T-helper 2 cell treated with Interferon-gamma antibody and Interleukin-4, amounts not matched to agents 5 μg/mL and 100 μg/mL, for 36 hours (primary cell): Measurements from ENCODE around the gene IL3RA.
"Not testable (repeated sequence)": the region's sequence is repeated elsewhere in the genome, so short reads cannot be mapped to it uniquely, and the experiment has no call there.

Experiments used
- DNase-seq: peaks from one replicate; pipeline ENCODE4 v3.0.0; 2021; ENCODE audit warnings: low spot score
- H3K27ac Mint-ChIP-seq: one replicate; pipeline ENCODE4 v1.8.0; 2021; ENCODE audit warnings: mild to moderate bottlenecking, mixed read lengths
- H3K27me3 Mint-ChIP-seq: one replicate; pipeline ENCODE4 v1.8.0; 2021; ENCODE audit warnings: low read depth, mixed read lengths
- H3K36me3 Mint-ChIP-seq: one replicate; pipeline ENCODE4 v1.8.0; 2021; ENCODE audit warnings: low read depth, mixed read lengths
- H3K4me1 Mint-ChIP-seq: one replicate; pipeline ENCODE4 v1.8.0; 2021; ENCODE audit warnings: low read depth, mixed read lengths
- H3K4me3 Mint-ChIP-seq: one replicate; pipeline ENCODE4 v1.8.0; 2022; ENCODE audit warnings: mild to moderate bottlenecking, moderate library complexity, mixed read lengths
- H3K9me3 Mint-ChIP-seq: one replicate; pipeline ENCODE4 v1.8.0; 2021; ENCODE audit warnings: mixed read lengths

IL3RA gene

DNA sequence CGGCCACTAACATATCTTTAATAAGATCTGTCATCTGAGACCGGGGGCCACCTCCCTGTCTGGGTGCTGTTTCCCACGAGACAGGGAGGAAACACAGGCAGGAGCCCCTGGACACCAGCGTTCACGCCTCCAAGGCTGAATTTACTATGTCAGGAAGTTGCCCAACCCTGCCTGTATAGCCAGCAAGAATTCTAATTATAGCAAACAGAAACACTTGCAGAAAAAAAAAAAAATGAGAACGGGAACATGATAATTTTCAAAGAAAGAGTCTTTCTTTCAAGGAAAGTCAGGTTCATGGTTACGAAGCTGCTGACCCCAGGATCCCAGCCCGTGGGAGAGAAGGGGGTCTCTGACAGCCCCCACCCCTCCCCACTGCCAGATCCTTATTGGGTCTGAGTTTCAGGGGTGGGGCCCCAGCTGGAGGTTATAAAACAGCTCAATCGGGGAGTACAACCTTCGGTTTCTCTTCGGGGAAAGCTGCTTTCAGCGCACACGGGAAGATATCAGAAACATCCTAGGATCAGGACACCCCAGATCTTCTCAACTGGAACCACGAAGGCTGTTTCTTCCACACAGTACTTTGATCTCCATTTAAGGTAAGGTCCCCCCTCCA, at the start of gene IL3RA:
Gene IL3RA, plus strand, starts transcription at position 455 of the 613 bp plus-strand sequence. CDS start 4,981 bp downstream, outside the sequence.
- peaks cover 15% of the 10 kb centered on the region for H3K9me3 Mint-ChIP-seq

DNA sequence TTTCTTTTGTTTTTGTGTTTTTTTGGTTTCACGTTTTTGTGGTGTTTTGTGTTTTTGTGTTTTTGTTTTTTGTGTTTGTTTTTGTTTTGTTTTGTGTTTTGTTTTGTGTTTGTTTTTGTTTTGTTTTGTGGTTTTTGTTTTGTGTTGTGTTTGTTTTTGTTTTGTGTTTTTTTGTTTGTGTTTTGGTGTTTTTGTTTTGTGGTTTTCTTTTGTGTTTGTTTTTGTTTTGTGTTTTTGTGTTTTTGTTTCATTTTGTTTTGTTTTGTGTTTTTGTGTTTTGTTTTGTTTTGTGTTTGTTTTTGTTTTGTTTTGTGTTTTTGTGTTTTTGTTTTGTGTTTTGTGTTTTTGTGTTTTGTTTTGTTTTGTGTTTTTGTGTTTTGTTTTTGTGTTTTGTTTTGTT, 47.0 kb upstream of the IL3RA start:
- Mint-ChIP-seq H3K4me3 (no peak overlapping the region), H3K9me3 (peaks cover 11% of the 10 kb centered on the region), H3K4me1 (peaks cover 1% of the 10 kb centered on the region), H3K27ac (peak overlapping the region; percentile 1), H3K36me3 (peaks cover 4% of the 10 kb centered on the region), H3K27me3 (peaks cover 13% of the 10 kb centered on the region)
- no peak for DNase-seq

More for the DNA sequence above, at the start of gene IL3RA:
- Mint-ChIP-seq H3K4me3 (peak within 1 kb of the TSS; percentile 94), H3K27ac (peak within 1 kb of the TSS; percentile 94), H3K27me3 (no peaks in the 10 kb centered on the region), H3K36me3 (peaks cover 48% of the 10 kb centered on the region), H3K4me1 (peaks cover 25% of the 10 kb centered on the region)
- DNase-seq: peak; percentile 27

DNA sequence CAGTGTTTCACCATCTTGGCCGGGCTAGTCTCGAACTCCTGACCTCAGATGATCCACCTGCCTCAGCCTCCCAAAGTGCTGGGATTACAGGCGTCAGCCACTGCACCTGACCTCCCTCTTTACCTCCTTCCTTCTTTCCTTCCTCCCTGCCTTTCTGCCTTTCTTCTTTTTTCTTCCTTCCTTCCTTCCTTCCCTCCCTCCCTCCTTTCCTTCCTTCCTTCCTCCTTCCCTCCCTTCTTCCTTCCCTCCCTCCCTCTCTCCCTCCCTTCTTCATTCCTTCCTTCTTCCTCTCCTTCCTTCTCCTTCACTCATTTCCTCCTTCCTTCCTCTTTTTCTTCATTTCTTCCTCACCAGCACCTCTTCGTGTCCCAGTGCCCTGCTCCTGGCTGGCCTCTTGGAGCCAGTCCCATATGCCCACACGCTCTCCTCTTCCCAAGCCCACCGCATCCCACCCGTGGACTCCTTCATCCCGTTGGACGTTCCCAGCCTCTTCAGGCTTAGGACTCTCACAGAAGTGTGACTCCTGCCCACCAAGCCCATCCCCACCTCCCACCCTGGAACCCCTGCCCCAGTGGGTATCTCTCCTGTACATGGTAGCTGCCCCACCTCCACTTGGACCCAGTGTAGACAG, 45.4 kb upstream of the IL3RA start:
- peaks cover 4% of the 10 kb centered on the region for H3K36me3 Mint-ChIP-seq
- H3K27me3 Mint-ChIP-seq: peaks cover 13% of the 10 kb centered on the region
- H3K4me3 Mint-ChIP-seq: no peak overlapping the region
- peaks cover 18% of the 10 kb centered on the region for H3K9me3 Mint-ChIP-seq
- no peak for DNase-seq
- H3K4me1 Mint-ChIP-seq: peaks cover 1% of the 10 kb centered on the region
- no peak overlapping the region for H3K27ac Mint-ChIP-seq

DNA sequence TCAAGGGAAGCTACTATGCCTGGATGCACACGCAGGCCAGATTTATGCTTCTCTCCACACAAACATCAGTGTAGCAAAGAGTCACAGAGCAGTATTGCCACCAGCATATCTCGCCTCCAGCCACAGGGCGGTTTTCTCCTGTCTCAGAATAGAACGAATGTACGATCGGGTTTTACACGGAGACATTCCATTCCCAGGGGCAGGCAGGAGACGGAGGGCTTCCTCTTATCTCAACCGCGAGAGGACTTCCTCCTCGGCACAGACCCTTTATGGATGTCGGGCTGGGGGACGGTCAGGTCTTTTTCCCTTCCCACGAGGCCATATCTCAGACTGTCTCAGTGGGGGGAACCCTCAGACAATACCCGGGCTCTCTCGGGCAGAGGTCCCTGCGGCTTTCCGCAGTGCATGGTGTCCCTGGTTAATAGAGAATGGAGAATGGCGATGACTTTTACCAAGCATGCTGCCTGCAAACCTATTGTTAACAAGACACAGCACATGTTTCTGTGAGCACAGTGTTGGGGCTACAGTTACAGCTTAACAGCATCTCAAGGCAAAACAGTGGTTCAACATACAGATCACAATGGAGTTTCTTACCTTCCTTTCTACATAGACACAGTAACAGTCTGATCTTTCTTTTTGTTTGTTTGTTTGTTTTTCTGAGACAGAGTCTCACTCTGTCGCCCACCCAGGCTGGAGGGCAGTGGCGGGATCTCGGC, 43.9 kb upstream of the IL3RA start:
- Mint-ChIP-seq H3K9me3 (peaks cover 19% of the 10 kb centered on the region), H3K27ac (no peak overlapping the region), H3K27me3 (peaks cover 13% of the 10 kb centered on the region), H3K4me3 (no peak overlapping the region), H3K4me1 (peaks cover 1% of the 10 kb centered on the region), H3K36me3 (peaks cover 4% of the 10 kb centered on the region)
- no peak for DNase-seq

DNA sequence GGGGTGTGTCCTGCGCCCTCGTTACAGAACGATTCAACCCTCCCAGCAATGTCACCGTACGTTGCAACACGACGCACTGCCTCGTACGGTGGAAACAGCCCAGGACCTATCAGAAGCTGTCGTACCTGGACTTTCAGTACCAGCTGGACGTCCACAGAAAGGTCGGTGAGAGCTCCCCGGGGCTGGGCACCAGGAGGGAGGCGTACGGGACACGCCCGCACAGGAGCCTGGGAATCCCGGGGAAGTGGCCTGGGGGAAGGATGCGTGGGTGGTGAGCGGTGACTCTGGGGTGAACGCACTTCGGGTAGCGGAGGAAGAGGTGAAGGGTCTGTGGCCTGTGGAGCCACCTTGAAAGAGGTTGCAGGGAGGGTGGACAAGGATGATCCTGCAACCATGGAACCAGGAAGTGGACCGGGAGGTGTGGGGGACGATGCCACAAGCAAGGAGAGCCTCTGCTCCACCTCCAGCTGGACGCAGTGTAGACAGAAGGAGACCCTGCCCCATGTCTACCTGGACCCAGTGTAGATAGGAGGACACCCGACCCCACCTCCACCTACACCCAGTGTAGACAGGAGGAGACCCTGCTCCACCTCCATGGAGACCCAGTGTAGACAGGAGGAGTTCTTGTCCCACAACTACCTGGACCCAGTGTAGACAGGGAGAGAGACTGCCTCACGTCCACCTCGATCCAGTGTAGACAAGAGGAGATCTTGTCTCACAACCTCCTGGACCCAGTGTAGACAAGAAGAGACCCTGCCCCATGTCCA, 42.1 kb upstream of the IL3RA start:
- DNase-seq: no peak
- peaks cover 1% of the 10 kb centered on the region for H3K36me3 Mint-ChIP-seq

DNA sequence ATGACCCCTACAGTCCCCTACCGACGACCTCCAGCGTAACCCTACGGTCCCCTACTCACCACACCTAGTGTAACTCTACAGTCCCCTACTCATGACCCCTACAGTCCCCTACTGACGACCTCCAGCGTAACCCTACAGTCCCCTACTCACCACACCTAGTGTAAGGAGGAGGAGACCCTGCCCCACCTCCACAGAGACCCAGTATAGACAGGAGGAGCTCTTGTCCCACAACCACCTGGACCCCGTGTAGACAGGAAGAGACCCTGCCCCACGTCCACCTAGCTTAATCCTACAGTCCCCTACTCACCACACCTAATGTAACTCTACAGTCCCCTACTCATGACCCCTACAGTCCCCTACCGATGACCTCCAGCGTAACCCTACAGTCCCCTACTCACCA, 41.0 kb upstream of the IL3RA start:
- peaks cover 1% of the 10 kb centered on the region for H3K4me1 Mint-ChIP-seq
- no peak overlapping the region for H3K27ac Mint-ChIP-seq
- peaks cover 12% of the 10 kb centered on the region for H3K27me3 Mint-ChIP-seq
- H3K36me3 Mint-ChIP-seq: no peaks in the 10 kb centered on the region
- DNase-seq: no peak
- no peak overlapping the region for H3K4me3 Mint-ChIP-seq
- peaks cover 16% of the 10 kb centered on the region for H3K9me3 Mint-ChIP-seq

More for the DNA sequence above, 42.1 kb upstream of the IL3RA start:
- no peak overlapping the region for H3K4me3 Mint-ChIP-seq
- no peak overlapping the region for H3K27ac Mint-ChIP-seq
- H3K27me3 Mint-ChIP-seq: peaks cover 12% of the 10 kb centered on the region
- H3K4me1 Mint-ChIP-seq: peaks cover 1% of the 10 kb centered on the region
- peaks cover 23% of the 10 kb centered on the region for H3K9me3 Mint-ChIP-seq

DNA sequence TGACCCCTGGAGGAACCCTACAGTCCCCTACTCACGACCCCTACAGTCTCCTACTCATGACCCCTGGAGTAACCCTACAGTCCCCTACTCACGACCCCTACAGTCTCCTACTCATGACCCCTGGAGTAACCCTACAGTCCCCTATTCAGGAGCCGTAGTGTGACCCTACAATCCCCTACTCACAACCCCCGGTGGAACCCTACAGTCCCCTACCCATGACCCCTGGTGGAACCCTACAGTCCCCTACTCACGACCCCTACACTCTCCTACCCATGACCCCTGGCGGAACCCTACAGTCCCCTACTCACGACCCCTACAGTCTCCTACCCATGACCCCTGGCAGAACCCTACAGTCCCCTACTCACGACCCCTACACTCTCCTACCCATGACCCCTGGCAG, 39.0 kb upstream of the IL3RA start:
- H3K4me1 Mint-ChIP-seq, H3K27ac Mint-ChIP-seq, DNase-seq, H3K4me3 Mint-ChIP-seq, H3K36me3 Mint-ChIP-seq, H3K27me3 Mint-ChIP-seq: not testable (repeated sequence)
- H3K9me3 Mint-ChIP-seq: peaks cover 16% of the 10 kb centered on the region

DNA sequence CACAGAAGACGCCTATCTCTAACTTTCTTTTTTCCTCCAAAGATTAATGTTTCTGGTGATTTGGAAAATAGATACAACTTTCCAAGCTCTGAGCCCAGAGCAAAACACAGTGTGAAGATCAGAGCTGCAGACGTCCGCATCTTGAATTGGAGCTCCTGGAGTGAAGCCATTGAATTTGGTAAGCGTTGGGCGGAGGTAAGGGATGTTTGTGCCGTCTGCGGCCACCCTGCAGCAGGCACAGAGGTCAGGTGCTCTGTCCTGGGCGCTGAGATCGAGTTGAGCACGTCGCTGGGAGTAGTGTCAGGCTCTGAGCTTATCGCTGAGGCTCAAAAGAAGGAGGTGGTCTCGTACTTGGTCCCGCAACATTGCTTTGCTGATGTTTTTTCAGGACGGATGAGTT, 36.1 kb upstream of the IL3RA start:
- peaks cover 16% of the 10 kb centered on the region for H3K9me3 Mint-ChIP-seq
- no peaks in the 10 kb centered on the region for H3K36me3 Mint-ChIP-seq
- H3K27ac Mint-ChIP-seq: no peak overlapping the region
- no peaks in the 10 kb centered on the region for H3K4me1 Mint-ChIP-seq
- no peak for DNase-seq
- H3K27me3 Mint-ChIP-seq: no peaks in the 10 kb centered on the region
- no peak overlapping the region for H3K4me3 Mint-ChIP-seq

DNA sequence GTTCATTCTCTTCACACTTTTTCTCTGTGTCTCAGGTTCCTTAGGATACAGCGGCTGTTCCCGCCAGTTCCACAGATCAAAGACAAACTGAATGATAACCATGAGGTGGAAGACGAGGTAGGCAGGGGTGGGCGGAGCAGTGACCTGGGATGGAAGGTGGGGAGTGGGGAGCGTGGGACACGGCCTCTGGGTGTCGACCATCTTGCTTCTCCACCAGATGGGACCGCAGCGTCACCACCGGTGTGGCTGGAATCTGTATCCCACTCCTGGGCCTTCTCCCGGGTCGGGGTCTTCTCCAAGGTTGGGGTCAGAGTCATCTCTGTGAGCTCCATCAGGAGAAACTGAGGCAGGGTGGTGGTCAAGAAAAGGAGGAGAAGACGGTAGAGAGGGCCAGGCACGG, 31.2 kb upstream of the IL3RA start:
- no peaks in the 10 kb centered on the region for H3K27me3 Mint-ChIP-seq
- no peaks in the 10 kb centered on the region for H3K4me1 Mint-ChIP-seq
- H3K27ac Mint-ChIP-seq: no peak overlapping the region
- H3K9me3 Mint-ChIP-seq: peaks cover 11% of the 10 kb centered on the region
- H3K4me3 Mint-ChIP-seq: no peak overlapping the region
- no peaks in the 10 kb centered on the region for H3K36me3 Mint-ChIP-seq
- DNase-seq: no peak

DNA sequence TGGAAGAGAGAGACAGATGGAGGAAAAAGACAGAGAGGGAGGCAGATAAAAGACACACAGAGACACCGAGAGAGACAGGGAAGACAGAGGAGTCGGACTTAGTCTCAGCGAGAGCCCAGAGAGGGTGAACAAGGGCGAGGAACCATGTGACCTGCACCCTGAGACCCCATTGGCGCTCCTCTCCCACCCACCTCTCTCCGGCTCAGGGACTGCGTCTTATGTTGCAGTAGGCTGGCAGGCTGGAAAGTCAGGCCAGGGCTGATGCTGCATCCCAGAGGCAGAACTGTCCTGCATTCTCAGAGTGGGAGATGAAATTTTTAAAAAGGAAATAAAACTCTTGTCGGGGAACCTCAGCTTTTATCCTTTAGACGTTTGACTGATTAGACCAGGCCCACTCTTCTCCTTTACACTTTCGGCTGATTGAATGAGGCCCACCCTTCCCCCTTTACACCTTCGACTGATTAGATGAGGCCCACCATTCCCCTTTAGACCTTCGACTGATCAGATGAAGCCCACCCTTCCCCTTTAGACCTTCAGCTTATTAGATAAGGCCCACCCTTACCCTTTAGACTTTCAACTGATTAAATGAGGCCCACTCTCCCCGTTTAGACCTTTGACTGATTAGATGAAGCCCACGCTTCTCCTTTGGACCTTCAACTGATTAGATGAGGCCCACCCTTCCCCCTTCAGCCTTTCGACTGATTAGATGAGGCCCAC, 29.5 kb upstream of the IL3RA start:
- Mint-ChIP-seq H3K4me3 (no peak overlapping the region), H3K27ac (peak overlapping the region; percentile 1), H3K36me3 (no peaks in the 10 kb centered on the region), H3K4me1 (no peaks in the 10 kb centered on the region), H3K27me3 (no peaks in the 10 kb centered on the region), H3K9me3 (peaks cover 11% of the 10 kb centered on the region)
- no peak for DNase-seq

DNA sequence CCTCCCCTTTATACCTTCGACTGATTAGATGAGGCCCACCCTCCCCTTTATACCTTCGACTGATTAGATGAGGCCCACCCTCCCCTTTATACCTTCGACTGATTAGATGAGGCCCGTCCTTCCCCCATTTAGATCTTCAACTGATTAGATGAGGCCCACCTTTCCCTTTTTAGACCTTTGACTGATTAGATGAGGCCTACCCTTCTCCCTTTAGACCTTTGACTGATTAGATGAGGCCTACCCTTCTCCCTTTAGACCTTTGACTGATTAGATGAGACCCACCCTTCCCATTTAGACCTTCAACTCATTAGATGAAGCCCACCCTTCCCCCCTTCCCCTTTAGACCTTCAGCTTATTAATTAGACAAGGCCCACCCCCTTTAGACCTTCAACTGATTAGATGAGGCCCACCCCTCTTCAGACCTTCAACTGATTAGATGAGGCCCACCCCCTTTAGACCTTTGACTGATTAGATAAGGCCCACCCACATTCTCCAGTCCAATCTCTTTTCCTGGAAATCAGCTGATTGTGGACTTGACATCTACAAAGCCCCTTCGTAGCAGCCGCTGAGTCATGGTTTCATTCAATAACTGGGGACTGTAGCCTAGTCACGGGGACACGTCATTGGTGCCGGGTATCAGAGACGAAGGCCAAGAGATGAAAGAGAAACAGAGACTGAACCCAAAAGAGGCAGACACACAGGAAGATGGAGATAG, 28.8 kb upstream of the IL3RA start:
- H3K27me3 Mint-ChIP-seq: no peaks in the 10 kb centered on the region
- H3K4me3 Mint-ChIP-seq: no peak overlapping the region
- peaks cover 11% of the 10 kb centered on the region for H3K9me3 Mint-ChIP-seq

DNA sequence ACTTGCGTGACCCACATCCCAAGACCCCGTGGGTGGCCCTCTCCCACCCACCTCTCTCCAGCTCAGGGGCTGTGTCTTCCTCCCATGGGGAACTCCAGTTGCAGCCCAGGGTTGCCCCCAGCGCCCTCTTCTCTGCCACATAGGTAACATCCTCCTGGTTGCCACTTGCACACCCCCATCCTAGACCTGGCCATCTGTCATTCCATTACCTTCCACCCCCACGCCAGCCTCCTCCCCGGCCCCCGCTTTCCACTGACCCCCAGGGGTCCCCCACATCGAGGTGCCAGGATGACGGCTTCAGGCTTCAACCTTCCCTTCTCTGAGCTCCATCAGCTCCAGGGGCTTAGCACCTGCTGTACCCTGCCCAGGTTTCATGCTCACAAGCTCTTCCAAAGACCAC, 28.1 kb upstream of the IL3RA start:
- H3K9me3 Mint-ChIP-seq: peaks cover 11% of the 10 kb centered on the region
- no peaks in the 10 kb centered on the region for H3K27me3 Mint-ChIP-seq
- H3K4me1 Mint-ChIP-seq: no peaks in the 10 kb centered on the region
- H3K27ac Mint-ChIP-seq: no peak overlapping the region
- no peak overlapping the region for H3K4me3 Mint-ChIP-seq
- H3K36me3 Mint-ChIP-seq: no peaks in the 10 kb centered on the region
- no peak for DNase-seq

More for the DNA sequence above, 28.8 kb upstream of the IL3RA start:
- Mint-ChIP-seq H3K4me1 (no peaks in the 10 kb centered on the region), H3K36me3 (no peaks in the 10 kb centered on the region), H3K27ac (no peak overlapping the region)
- no peak for DNase-seq

DNA sequence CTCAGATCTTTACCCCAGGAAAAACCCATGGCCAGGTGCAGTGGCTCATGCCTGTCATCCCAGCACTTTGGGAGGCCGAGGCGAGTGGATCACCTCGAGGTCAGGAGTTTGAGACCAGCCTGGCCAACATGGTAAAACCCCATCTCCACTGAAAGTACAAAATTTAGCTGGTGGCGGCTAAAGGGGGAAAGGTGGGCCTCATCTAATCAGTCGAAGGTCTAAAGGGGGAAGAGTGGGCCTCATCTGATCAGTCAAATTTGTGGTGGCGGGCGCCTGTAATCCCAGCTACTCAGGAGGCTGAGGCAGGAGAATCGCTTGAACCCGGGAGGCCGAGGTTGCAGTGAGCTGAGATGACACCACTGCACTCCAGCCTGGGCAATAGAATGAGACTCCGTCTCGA, 27.7 kb upstream of the IL3RA start:
- not testable (repeated sequence) for H3K27me3 Mint-ChIP-seq, H3K27ac Mint-ChIP-seq, H3K4me3 Mint-ChIP-seq, DNase-seq, H3K4me1 Mint-ChIP-seq, H3K36me3 Mint-ChIP-seq
- H3K9me3 Mint-ChIP-seq: peaks cover 11% of the 10 kb centered on the region
